Activated naive CD4-positive, alpha-beta T cell treated with anti-CD3 and anti-CD28 coated beads, Interleukin-2, amount 10 ng/mL, durations not matched to agents 7 days and 5 days (primary cell): ENCODE data around the gene POU2AF1.

Experiments
- CTCF ChIA-PET: fragments of 350-600 bp; sonication (Branson Sonifier 250); formaldehyde crosslinking; loops from one replicate; lab custom pipeline; 2021; ENCODE audit warnings: antibody characterized with exemption; lab: Charles Lee
- DNase-seq: peaks from one replicate; pipeline ENCODE4 v3.0.0-alpha.2; 2020
- H3K27ac Mint-ChIP-seq: one replicate; pipeline ENCODE4 v1.8.0; 2021; ENCODE audit warnings: mild to moderate bottlenecking, moderate library complexity, mixed read lengths
- H3K27me3 Mint-ChIP-seq: one replicate; pipeline ENCODE4 v1.8.0; 2021; ENCODE audit warnings: mild to moderate bottlenecking, mixed read lengths
- H3K36me3 Mint-ChIP-seq: one replicate; pipeline ENCODE4 v1.8.0; 2021; ENCODE audit warnings: mixed read lengths
- H3K4me1 Mint-ChIP-seq: one replicate; pipeline ENCODE4 v1.8.0; 2021; ENCODE audit warnings: mixed read lengths
- H3K4me3 Mint-ChIP-seq: one replicate; pipeline ENCODE4 v1.8.0; 2021; ENCODE audit warnings: mild to moderate bottlenecking, moderate library complexity, mixed read lengths
- H3K9me3 Mint-ChIP-seq: one replicate; pipeline ENCODE4 v1.8.0; 2021; ENCODE audit warnings: mixed read lengths

POU2AF1 gene

GRCh38 chr11:111358038-111359001, 20.8 kb downstream of the POU2AF1 start:
- H3K27ac Mint-ChIP-seq, result no peak overlapping the region
- H3K4me3 Mint-ChIP-seq, result no peak overlapping the region
- H3K27me3 Mint-ChIP-seq, result no peaks in the 10 kb centered on the region
- H3K9me3 Mint-ChIP-seq, result no peaks in the 10 kb centered on the region
- CTCF ChIA-PET, result interaction anchor here (1.0 kb wide), 1 partner anchor 69 kb away, joined by 5 read pairs; no protein-coding TSS in a partner anchor
- DNase-seq, result no peak
- H3K36me3 Mint-ChIP-seq, result no peaks in the 10 kb centered on the region
- no peaks in the 10 kb centered on the region for H3K4me1 Mint-ChIP-seq

GRCh38 chr11:111357150-111358037, 21.7 kb downstream of the POU2AF1 start:
- no peaks in the 10 kb centered on the region for H3K4me1 Mint-ChIP-seq

GRCh38 chr11:111356660-111357048, 22.4 kb downstream of the POU2AF1 start:
- H3K9me3 Mint-ChIP-seq, result no peaks in the 10 kb centered on the region
- DNase-seq, result no peak
- no peaks in the 10 kb centered on the region for H3K27me3 Mint-ChIP-seq
- H3K36me3 Mint-ChIP-seq, result no peaks in the 10 kb centered on the region
- no peak overlapping the region for H3K4me3 Mint-ChIP-seq
- CTCF ChIA-PET, result interaction anchor here (1.3 to 1.6 kb wide), 2 partner anchors 67 to 72 kb away, joined by 3 to 4 read pairs; no protein-coding TSS in a partner anchor
- H3K27ac Mint-ChIP-seq, result no peak overlapping the region
- no peaks in the 10 kb centered on the region for H3K4me1 Mint-ChIP-seq

More at GRCh38 chr11:111357150-111358037, 21.7 kb downstream of the POU2AF1 start:
- CTCF ChIA-PET, result interaction anchor here (1.3 to 1.6 kb wide), 2 partner anchors 66 to 71 kb away, joined by 3 to 4 read pairs; no protein-coding TSS in a partner anchor
- no peak overlapping the region for H3K27ac Mint-ChIP-seq
- no peaks in the 10 kb centered on the region for H3K9me3 Mint-ChIP-seq
- H3K27me3 Mint-ChIP-seq, result no peaks in the 10 kb centered on the region
- H3K36me3 Mint-ChIP-seq, result no peaks in the 10 kb centered on the region
- no peak for DNase-seq
- H3K4me3 Mint-ChIP-seq, result no peak overlapping the region

DNA sequence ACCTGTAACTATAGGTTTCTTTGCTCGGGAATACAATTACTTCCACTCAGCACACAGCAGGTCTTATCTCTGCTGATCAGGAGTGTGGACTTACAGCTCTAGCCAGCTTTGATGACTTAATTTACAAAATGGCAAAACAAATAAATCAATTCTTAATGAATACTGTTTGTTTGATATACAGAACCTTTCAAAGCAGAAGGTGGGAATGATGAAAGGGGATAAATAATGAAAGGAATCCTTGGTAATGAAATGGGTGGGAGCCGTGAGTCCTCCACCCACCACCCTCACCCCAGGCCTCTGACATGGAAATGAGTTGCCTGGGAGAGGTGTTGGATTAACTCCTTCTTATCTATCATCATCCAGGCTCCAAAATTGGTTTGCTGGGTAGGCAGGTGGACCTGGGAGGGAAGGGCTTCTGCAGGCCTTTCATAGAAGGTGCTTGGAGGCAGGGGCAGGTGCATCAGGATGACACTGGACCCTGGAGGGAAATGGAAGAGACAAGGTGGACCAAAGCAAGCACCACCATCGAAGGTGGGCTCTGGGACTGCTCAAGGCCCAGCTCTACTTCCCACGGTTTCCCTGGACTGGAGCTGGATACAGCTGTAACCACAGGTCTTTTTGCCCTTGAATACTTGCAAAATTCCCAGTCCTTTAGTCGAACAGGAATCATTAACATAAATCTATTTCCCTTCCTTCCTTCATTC, 23.0 kb downstream of the POU2AF1 start:
- Mint-ChIP-seq H3K27me3 (peaks cover 4% of the 10 kb centered on the region), H3K27ac (no peak overlapping the region), H3K4me3 (no peak overlapping the region), H3K36me3 (no peaks in the 10 kb centered on the region), H3K9me3 (no peaks in the 10 kb centered on the region), H3K4me1 (no peaks in the 10 kb centered on the region)
- no peak for DNase-seq
- CTCF ChIA-PET, result interaction anchor here (1.6 kb wide), 1 partner anchor 72 kb away, joined by 3 read pairs; no protein-coding TSS in a partner anchor

DNA sequence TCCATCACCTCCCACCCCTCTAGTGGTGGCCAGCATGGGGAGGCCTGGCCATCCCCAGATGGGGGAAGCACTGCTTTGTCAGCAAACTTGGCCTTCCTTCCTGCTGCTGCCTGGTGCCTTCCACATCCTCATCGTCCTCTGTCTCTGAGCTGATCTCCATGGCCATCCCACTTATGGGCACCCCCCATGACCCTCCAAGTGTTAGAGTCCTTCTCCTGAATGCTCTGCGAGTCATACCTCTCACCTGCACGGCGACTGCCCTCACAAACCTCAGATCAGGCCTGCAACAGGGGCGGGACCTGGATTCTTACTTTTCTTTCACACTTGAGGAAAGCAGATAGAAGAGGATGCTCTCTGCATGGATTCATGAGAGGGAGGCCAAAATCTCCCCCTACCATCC, 24.0 kb downstream of the POU2AF1 start:
- no peak overlapping the region for H3K4me3 Mint-ChIP-seq
- no peaks in the 10 kb centered on the region for H3K4me1 Mint-ChIP-seq
- no peak for DNase-seq
- peaks cover 4% of the 10 kb centered on the region for H3K27me3 Mint-ChIP-seq
- H3K27ac Mint-ChIP-seq, result peak overlapping the region; percentile 51
- CTCF ChIA-PET, result interaction anchor here (0.6 kb wide), 1 partner anchor 17 kb away, joined by 3 read pairs; no protein-coding TSS in a partner anchor
- H3K36me3 Mint-ChIP-seq, result no peaks in the 10 kb centered on the region
- H3K9me3 Mint-ChIP-seq, result no peaks in the 10 kb centered on the region

DNA sequence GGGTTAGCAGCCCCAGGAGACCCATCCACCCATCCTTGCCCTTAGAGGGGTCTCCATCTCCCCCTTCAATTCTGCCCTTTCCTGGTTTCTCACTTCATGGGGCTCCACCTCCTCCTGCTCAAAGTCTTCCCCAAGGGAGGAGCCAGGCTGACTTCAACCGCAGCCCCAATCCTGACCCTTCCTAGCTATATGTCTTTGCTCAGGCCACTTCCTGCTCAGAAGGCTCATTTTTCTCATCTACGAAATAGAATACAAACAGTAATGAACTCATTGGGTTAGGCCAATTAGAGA, 24.5 kb downstream of the POU2AF1 start:
- Mint-ChIP-seq H3K27ac (no peak overlapping the region), H3K4me1 (no peaks in the 10 kb centered on the region), H3K27me3 (peaks cover 4% of the 10 kb centered on the region), H3K9me3 (no peaks in the 10 kb centered on the region), H3K4me3 (no peak overlapping the region), H3K36me3 (no peaks in the 10 kb centered on the region)
- no peak for DNase-seq
- CTCF ChIA-PET, result no interaction called here

- no peaks in the 10 kb centered on the region for H3K9me3 Mint-ChIP-seq
- H3K4me3 Mint-ChIP-seq, result no peak overlapping the region
- H3K36me3 Mint-ChIP-seq, result no peaks in the 10 kb centered on the region
- CTCF ChIA-PET, result no interaction called here
- no peak for DNase-seq
- peaks cover 4% of the 10 kb centered on the region for H3K27me3 Mint-ChIP-seq
- H3K4me1 Mint-ChIP-seq, result no peaks in the 10 kb centered on the region
- no peak overlapping the region for H3K27ac Mint-ChIP-seq
Measured at GRCh38 chr11:111353776-111354600, 25.1 kb downstream of the POU2AF1 start.

GRCh38 chr11:111352935-111353710, 26.0 kb downstream of the POU2AF1 start:
- Mint-ChIP-seq H3K4me3 (no peak overlapping the region), H3K9me3 (no peaks in the 10 kb centered on the region), H3K27me3 (peaks cover 4% of the 10 kb centered on the region), H3K27ac (no peak overlapping the region), H3K36me3 (no peaks in the 10 kb centered on the region), H3K4me1 (no peaks in the 10 kb centered on the region)
- DNase-seq, result no peak
- CTCF ChIA-PET, result no interaction called here

GRCh38 chr11:111352231-111352746, 26.8 kb downstream of the POU2AF1 start:
- no peaks in the 10 kb centered on the region for H3K9me3 Mint-ChIP-seq
- no peak for DNase-seq
- H3K27me3 Mint-ChIP-seq, result peaks cover 4% of the 10 kb centered on the region
- no peaks in the 10 kb centered on the region for H3K36me3 Mint-ChIP-seq
- CTCF ChIA-PET, result no interaction called here
- H3K27ac Mint-ChIP-seq, result no peak overlapping the region
- no peaks in the 10 kb centered on the region for H3K4me1 Mint-ChIP-seq
- H3K4me3 Mint-ChIP-seq, result no peak overlapping the region

DNA sequence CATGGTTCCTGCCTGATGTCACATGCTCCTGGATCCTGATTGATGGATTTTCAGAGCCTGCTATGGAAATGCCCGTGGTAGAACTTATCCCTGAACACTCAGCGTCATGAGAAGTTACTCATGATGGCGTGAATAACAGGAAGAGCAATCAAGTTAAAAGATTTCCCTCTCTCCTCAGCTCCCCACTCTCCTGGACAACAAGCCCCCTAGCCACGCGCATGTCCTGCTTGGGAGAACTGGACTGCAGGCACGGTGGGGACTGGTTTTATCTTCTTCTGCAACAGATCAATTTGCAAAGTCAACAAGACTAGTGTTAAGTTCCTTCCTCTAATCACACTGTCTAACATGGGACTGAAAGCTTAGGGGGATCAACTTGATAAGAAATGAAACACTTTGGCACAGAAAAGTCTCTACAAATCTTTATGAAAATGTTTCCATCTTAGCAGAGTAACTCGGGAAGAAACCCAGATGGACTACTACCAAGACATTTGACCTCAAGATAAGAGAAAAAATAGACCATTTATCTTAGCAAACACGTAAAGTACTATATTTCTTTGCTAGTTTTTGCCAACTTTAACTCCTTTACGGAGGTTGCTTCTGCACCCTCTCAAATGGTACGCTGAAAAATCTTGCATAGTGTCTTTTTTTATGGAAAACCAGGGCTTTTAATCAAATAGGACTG, 27.6 kb downstream of the POU2AF1 start:
- H3K4me3 Mint-ChIP-seq, result no peak overlapping the region
- peaks cover 4% of the 10 kb centered on the region for H3K27me3 Mint-ChIP-seq
- no peaks in the 10 kb centered on the region for H3K9me3 Mint-ChIP-seq
- CTCF ChIA-PET, result no interaction called here
- no peak overlapping the region for H3K27ac Mint-ChIP-seq
- no peaks in the 10 kb centered on the region for H3K4me1 Mint-ChIP-seq
- DNase-seq, result no peak
- H3K36me3 Mint-ChIP-seq, result no peaks in the 10 kb centered on the region

DNA sequence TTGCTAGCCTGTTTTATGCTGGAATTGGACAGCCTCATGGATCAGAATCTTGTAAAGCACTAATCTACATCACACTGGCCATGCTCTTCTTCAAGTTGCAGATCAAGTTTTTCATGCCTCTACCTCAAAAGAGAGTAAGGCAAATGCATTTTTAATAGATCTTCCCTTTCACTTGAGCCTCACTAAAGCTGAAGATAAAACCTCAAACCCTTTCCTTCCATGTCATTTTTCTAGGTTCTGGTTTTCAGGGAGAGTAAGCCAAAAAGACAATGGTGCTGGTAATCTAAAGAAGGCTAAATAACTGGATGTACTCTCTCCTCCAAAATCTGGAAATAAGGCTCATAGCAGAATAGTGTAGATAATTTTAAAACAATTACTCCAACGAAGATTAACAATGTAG, 28.3 kb downstream of the POU2AF1 start:
- Mint-ChIP-seq H3K27ac (no peak overlapping the region), H3K9me3 (no peaks in the 10 kb centered on the region), H3K36me3 (no peaks in the 10 kb centered on the region), H3K4me1 (no peaks in the 10 kb centered on the region), H3K4me3 (no peak overlapping the region), H3K27me3 (peaks cover 4% of the 10 kb centered on the region)
- DNase-seq, result no peak
- CTCF ChIA-PET, result interaction anchor here (0.9 kb wide), 1 partner anchor 78 kb away, joined by 3 read pairs; no protein-coding TSS in a partner anchor

GRCh38 chr11:111349191-111349695, 29.8 kb downstream of the POU2AF1 start:
- DNase-seq, result no peak
- H3K4me1 Mint-ChIP-seq, result no peaks in the 10 kb centered on the region
- no peak overlapping the region for H3K27ac Mint-ChIP-seq
- H3K4me3 Mint-ChIP-seq, result no peak overlapping the region
- no peaks in the 10 kb centered on the region for H3K9me3 Mint-ChIP-seq
- H3K27me3 Mint-ChIP-seq, result peaks cover 4% of the 10 kb centered on the region
- CTCF ChIA-PET, result no interaction called here
- no peaks in the 10 kb centered on the region for H3K36me3 Mint-ChIP-seq
